ENCODE results near the gene HAUS6.
"Not testable (repeated sequence)": the region's sequence is repeated elsewhere in the genome, so short reads cannot be mapped to it uniquely, and the experiment has no call there.

The HAUS6 gene, protein sequence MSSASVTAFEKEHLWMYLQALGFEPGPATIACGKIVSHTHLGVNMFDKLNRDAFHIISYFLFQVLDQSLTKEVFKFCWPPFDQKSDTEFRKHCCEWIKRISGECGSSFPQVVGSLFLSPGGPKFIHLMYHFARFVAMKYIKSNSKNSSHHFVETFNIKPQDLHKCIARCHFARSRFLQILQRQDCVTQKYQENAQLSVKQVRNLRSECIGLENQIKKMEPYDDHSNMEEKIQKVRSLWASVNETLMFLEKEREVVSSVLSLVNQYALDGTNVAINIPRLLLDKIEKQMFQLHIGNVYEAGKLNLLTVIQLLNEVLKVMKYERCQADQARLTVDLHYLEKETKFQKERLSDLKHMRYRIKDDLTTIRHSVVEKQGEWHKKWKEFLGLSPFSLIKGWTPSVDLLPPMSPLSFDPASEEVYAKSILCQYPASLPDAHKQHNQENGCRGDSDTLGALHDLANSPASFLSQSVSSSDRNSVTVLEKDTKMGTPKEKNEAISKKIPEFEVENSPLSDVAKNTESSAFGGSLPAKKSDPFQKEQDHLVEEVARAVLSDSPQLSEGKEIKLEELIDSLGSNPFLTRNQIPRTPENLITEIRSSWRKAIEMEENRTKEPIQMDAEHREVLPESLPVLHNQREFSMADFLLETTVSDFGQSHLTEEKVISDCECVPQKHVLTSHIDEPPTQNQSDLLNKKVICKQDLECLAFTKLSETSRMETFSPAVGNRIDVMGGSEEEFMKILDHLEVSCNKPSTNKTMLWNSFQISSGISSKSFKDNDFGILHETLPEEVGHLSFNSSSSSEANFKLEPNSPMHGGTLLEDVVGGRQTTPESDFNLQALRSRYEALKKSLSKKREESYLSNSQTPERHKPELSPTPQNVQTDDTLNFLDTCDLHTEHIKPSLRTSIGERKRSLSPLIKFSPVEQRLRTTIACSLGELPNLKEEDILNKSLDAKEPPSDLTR

DNA sequence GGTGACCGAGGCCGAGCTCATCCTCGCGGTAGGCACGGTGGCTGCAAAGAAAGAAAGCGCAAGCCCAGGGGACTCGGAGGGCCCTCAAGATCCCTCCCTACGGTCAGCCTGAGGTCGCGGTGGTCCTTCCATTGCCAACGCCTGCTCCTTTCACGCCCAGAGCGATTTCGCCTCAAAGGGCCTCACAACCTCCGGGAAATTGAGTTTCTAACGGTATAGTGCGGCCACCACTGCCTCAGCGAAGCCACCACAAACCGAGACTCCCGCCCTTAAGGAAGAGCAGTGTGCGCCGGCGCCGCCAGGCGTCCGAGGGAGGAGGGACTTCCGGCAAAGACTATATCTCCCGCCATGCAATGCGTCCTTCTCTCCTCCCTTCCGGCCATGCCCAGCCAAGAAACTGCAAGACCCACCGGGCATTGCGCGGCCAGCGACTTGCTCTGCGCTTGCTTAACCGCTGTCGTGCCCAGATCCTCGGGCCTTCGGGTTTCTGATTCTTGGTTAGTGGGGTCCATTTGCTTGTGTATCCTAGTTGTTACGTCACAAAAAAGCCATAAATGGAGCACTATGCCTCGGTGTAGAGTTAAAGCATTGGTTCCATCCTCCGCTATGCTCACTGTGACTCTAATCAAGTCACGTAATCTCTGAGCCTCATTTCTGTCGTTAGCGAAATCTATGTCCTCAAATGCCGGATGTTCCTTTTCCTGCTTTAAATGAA lies at the start of gene HAUS6:
HAUS6 (minus strand) TSS at position 274 of the 715 bp plus-strand sequence; CDS start at position 21, 253 bp downstream.
- peak; percentile 95 for DNase-seq

DNA sequence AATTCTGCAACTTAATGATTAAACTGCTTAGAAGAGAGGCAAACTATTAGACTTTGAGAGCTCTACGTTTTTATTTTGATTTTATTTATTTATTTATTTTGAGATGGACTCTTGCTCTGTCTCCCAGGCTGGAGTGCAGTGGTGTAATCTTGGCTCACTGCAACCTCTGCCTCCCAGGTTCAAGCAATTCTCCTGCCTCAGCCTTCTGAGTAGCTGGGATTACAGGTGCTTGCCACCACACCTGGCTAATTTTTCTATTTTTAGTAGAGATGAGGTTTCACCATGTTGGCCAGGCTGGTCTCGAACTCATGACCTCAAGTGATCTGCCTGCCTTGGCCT lies 49.4 kb upstream of the HAUS6 start:
- not testable (repeated sequence) for DNase-seq

DNA sequence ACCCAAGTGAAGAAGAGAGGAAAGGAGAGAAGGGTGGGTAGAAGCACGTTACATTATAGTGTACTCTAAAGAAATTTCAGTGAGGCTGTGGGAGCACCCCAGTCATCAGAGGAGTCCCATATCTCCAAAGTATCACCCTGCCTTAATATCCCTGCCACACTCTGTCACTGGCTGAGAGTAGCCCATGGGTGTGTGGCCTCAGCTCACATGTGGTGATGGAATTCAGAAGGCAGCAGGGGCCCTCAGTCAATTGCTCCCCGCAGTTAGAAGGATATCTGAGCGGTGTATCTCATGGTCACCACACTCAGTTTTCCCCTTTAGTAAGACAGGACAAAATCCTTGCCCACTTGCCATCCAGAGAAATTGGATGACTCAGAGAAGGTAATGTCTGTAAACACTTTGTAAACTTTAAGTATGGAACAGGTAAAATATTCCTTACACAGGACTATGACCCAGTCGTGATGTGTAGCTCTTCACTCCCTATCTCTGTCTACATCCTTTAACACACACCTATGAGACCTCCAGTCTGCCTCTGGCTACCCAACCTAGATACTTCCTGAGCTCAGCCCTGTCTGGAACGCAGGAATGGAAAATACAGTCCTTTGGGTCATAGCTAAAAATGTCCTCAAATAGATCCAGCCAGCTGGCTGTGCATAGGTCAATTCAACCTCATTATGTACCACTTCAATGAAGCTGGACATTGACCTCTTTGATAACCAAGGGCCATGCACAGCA lies 48.9 kb upstream of the HAUS6 start:
- no peak for DNase-seq

DNA sequence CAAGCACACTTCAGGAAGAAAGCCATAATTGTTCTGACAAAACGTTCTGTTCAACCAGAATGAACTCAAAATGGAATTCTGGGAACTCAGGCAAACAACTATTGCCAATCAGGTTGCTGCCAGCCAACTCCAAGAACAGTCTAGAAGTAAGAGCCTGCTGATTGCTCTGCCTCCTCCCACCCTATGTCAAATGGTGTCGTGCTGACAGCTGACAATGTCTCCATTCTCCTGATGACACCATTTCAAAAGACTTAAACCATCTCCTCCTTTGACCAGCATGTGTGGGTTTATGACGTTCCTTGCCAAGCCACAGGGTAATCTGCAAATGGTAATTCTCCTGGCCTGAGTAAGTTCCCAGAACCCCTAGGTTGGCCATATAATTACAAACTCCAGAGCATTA lies 46.5 kb upstream of the HAUS6 start:
- no peak for DNase-seq

DNA sequence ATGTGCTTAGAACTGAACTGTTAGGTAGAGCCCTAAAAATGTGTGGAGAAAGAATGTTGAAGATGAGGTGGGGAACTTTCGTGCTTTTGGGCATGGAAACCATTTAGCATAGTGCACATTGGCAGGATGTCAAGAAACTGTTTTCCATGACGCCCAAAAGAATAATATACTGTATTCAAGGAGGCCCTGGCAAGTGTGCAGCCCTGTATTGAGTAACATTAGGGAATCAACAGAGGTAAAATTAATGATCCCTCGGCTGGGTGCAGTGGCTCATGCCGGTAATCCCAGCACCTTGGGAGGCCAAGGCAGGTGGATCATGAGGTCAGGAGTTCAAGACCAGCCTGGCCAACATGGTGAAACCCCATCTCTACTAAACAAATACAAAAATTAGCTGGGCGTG lies 45.5 kb upstream of the HAUS6 start:
- no peak for DNase-seq

DNA sequence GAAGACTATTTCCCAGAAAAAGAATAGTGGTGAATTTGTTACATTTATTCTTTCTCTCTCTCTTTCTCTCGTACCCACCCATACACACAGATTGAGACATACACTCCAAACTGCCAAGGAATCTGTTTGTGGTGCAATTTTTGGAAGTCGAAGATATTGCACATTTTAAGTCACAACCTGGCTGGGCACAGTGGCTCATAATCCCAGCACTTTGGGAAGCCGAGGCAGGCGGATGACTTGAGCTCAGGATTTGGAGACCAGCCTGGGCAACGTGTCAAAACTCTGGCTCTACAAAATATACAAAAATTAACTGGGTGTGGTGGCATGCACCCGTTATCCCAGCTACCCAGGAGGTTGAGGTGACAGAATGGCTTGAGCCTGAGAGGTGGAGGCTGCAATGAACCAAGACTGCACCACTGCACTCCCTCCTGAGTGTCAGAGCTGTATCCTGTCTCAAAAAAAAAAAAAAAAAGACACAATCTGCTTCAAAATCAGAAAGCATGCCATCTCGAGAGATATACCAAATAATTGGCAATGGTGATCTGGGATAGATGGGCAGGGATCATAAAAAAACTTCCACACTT lies 43.8 kb upstream of the HAUS6 start:
- DNase-seq: no peak

DNA sequence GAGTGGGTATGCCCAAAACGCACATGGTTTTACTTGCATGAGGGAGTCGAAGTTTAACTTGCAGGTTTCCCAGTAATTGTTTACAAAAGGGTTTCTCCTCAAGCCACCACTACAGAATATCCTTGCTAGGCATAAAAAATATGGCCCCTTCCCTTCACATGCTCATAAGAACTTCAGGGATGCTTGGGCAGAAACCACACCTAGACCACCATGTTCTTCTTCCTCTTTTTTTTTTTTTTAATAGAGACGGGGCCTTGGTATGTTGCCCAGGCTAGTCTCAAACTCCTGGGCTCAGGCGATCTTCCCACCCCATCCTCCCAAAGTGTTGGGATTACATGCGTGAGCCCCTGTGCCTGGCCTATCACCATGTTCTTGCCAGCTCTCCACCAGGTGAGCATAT lies 43.2 kb upstream of the HAUS6 start:
- DNase-seq: no peak

DNA sequence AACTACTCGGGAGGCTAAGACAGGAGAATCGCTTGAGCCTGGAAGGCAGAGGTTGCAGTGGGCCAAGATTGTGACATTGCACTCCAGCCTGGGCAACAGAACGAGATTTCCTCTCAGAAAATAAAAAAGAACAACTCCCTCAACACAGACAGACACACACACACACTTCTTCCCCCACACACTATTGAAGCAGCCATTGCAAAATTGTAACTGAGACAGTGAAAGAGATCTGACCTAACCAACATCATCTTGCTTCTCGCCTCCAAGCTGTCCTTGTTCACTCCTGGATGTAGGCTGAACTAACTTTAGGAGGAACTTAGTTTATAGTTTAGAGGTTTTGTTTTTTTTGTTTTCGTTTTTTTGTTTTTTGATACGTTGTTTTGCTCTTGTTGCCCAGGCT lies 37.6 kb upstream of the HAUS6 start:
- DNase-seq: no peak

DNA sequence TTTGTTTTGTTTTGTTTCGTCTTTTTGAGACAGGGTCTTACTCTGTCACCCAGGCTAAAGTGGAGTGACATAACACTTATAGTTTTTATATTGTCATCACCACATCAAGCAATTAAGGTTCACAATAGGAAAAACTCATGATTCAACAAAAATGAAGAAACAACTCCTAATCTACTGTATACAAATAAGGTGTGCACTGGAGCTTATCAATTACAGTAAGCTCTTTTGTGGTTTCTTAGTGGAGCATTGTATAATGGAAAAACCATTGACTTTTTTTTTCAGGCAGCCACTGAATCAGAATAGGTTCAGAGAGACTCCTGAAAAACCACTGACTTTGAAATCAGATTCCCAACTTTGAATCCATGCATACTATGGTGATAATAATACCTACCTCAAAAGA lies 35.4 kb upstream of the HAUS6 start:
- no peak for DNase-seq

DNA sequence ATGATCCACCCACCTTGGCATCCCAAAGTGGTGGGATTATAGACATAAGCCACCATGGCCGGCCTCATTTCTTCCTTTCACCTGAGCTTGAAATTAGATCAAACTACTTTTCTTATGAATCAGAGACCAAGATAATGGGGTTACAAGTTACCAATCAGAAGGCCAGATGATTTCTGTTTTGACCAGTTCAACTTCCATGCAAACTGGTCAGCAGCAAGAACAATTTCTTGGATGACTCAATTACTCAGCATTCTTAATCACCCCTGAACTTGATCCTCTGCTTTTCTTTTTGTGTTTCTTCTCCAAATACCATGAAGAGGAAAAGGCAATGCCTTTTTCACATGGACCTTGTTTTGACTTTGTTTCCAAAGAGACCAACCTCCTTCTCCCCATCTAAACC lies 34.6 kb upstream of the HAUS6 start:
- no peak for DNase-seq

DNA sequence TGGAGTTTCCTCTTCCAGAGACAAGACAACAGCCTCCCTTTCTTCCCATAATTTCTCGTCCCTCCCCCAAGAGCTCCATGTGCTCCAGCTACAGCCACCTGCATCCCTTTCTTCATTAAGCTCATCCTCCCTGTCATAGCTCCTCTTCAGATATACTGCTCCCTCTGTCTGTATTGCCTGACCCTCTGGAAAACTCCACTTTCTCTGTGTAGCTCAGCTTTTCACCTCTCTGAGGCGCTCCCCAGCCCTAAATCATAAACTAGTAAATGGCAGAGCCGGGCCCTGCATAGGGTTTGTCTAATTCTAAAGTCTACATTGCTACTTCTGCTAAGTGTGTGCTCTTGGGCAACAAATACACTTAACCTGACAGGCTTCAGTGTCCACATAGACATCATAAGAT lies 33.4 kb upstream of the HAUS6 start:
- no peak for DNase-seq

DNA sequence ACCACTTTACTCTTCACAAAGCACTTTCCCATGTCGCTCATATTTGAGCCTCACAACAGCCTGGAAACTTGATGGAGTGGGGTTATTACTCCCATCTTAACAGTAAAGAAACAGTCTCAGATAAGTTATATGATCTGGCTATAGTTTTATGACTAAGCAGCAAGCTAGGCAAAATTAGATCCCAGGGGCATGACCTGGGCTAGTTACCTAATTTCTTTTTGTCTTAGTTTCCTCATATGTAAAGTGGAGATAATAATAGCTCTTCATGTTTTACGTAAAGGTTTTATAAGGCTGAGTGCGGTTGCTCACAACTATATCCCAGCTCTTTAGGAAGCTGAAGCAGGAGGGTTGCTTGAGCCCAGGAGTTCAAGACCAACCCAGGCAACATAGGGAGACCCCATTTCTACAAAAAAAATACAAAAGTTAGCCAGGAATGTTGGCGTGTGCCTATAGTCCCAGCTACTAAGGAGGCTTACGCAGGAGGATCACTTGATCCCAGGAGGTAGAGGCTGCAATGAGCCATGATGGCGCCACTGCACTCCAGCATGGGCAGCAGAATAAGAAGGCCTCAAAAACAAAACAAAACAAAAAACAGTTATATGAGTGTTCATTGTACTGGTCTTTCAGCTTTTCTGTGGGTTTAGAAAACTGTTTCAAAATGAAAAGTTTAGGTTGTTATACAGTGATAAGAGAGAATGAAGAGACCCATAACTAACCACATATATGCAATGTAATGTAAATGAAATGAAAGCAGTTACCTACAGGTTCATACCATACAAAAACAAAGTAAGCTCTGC lies 31.0 kb upstream of the HAUS6 start:
- no peak for DNase-seq

DNA sequence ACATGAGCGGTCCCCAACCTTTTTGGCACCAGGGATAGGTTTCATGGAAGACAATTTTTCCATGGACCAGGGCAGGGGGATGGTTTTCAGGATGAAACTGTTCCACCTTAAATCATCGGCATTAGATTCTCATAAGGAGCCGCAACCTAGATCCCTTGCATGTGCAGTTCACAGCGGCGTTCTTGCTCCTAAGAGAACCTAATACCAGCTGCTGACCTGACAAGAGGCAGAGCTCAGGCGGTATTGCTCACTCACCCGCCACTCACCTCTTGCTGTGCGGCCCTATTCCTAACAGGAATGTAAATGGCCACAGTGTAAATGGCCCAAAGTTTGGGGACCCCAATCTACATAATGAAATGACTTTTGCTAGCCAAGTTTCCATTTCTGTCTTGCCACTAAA lies 27.7 kb upstream of the HAUS6 start:
- DNase-seq: no peak

DNA sequence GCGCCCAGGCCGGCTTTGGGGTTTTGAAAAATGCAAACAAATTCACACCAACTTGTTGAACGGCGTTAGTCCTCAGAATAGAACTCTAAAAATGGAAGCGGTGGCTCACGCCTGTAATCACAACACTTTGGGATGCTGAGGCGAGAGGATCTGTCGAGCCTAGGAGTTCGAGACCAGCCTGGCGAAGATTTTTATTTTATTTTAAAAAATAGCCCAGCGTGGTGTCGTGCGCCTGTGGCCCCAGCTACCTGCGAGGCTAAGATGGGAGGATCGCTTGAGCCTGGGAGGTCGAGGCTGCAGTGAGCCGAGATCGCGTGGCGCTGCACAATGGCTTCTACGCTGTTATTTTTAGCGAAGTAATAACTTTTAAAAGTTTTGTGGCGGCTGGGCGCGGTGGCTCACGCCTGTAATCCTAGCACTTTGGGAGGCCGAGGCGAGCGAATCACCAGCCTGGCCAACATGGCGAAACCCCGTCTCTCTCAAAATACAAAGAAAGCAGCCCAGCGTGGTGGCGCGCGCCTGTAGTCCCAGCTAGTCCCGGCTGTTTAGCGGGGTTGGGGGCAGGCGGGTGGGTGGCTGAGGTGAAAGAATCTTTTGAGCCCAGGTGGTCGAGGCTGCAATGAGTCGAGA lies 25.3 kb upstream of the HAUS6 start:
- no peak for DNase-seq

DNA sequence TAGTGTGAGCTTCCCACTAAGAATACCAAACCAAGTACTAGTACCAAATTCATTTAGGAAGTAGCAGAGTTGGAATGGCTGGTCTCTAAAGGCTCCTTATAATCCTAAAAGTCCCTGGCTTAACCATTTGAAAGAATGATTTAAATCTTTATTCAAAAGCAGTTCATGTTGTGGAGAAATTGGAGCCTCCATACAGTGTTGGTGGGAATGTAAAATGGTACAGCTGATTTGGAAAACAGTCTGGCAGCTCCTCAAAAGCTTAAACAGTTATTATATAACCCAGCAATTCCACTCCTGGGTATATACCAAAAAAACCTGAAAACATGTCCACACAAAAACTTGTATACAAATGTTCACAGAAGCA lies 21.7 kb upstream of the HAUS6 start:
- no peak for DNase-seq

DNA sequence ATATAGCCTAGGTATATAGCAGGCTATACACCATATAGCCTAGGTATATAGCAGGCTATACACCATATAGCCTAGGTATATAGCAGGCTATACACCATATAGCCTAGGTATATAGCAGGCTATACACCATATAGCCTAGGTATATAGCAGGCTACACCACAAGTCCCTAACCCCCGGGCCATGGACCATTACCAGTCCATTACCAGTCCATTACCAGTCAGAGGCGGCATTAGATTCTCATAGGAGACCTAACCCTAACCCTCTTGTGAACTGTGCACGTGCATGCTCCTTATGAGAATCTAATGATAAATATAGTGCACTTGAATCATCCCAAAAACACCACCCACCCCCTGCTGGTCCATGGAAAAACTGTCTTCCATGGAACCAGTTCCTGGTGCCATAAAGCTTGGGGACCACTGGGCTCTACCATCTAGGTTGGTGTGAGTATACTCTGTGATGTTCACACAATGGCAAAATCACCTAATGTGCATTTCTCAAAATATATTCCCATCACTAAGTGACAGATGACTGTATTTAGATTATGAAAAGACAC lies 19.9 kb upstream of the HAUS6 start:
- DNase-seq: no peak

DNA sequence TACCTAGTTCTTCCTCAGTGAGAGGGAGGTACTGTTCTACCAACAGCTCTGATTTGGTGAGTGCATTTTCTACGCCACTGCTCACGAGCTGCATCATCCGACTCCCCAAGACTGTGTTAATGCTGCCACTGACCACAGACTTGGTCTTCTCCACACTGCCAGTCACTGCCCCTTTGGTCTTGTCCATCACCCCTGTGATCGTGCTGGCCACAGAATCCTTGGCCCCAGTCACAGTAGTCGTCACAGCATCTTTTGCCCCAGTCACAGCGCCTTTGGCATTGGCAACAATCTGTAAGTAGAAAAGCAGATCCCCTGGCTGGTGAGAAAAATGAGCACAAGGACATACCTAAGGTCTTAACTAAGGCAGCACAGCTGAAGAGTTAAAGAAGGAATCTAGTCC lies 18.2 kb upstream of the HAUS6 start:
- DNase-seq: no peak

DNA sequence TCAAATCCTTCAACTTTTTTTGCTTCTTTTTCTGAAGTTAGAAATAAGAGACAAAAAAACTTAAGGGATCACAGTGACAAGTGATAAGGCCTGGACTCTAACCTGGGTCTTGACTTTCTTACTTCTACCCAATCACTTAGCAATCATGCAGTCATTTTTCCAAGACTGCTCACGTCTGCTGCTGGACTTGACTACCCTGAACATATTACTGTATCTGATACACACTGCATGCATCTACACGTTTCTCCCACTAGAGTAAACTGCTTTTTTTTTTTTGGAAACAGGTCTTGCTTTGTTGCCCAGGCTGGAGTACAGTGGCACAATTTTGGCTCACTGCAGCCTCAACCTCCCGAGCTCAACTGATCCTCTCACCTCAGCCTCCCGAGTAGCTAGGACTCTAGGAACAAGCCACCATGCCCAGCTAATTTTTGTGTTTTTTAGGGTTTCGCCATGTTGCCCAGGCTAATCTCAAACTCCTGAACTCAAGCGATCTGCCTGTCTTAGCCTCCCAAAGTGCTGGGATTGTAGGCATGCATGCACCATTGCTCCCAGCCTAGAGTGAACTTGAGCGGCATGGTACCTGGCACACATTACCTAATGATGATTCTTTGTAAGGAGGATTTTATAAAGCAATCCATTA lies 17.2 kb upstream of the HAUS6 start:
- DNase-seq: no peak

DNA sequence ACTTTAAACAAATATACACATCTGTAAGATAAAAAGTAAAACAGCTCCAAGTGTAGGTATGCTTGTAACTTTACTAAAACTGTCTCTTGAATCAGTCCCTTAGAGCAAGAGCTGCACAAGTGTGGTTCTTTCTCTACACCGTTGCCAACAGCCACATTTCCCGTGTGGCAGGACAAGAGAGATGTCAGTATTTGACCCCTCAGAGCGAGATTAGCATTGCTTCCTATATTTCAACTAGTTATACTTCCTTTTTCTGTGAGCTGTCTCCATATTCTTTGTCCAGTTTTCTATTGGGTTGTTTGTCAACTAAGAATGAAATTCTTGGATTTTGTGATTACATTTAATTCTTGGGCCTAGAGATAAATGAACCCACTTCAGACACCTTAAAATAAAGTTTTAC lies 16.5 kb upstream of the HAUS6 start:
- DNase-seq: no peak

DNA sequence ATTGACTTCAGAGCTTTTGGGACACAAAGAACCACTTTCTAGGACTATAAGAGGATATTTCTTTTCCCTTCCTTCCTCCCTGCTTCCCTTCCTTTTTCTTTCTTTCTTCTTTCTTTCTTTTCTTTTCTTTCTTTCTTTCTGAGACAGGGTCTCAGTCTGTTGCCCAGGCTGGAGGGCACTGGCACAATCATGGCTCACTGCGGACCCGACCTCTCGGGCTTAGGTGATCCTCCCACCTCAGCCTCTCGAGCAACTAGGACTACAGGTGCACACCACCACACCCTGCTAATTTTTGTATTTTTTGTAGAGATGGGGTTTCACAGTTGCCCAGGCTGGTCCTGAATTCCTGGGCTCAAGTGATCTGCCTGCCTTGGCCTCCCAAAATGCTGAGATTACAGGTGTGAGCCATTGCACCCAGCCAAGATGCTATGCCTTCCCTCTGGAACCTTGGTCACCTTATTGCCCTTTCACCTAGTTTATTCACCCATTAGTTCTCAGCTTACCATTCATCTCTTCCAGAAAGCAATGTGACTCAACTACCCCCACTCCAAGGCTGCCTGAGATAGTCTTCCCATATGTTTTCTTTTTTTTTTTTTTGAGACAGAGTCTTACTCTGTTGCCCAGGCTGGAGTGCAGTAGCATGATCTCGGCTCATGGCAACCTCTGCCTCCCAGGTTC lies 14.5 kb upstream of the HAUS6 start:
- no peak for DNase-seq

Data from DMS153 (cell line).